ENCODE measurements around the gene SLC31A1.

DNA sequence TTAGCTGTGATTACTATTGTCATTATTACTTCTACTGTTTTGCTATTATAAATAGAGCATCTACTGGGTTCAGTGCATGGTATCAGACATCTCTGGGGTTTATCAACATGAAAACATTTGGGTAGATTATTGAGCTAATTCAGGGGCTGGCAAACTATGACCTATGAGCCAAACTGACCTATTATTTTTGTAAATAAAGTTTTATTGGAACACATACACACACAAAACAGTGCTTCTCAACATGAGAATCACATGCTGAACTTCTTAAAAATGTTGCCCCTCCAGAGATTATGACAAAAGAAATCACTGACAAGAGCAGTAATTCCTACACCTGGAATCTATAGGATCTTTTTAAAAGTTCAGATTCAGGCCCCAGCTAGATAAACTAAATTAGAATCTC, 40.2 kb upstream of the SLC31A1 start:
- TF ChIP-seq ZNF274 (IDR thresholded peaks at IDR 0.05; ENCODE audit: low read depth, low read length), result no peak
- TF ChIP-seq SUZ12 (IDR thresholded peaks at IDR 0.05; ENCODE audit: extremely low read depth, insufficient read depth, insufficient read length), result no peak

Data from NT2/D1 (cell line).